ENCODE results near the gene ZBTB7C. TPM values are rescaled to one million over a fixed set of nuclear protein-coding genes. Genes with fewer than 3 reads are reported as not detected.

The ZBTB7C gene
- total RNA-seq, 1 experiment from 2014 or later: 0.33 TPM

GRCh38 chr18:48456838-48457237 is 47.7 kb upstream of the ZBTB7C start:
- Histone ChIP-seq H4K91ac (ENCODE audit: insufficient read length, low read depth, low read length) (no peak overlapping the region), H2BK15ac (ENCODE audit: low read depth, low read length) (no peak overlapping the region), H3K27me3 (ENCODE audit: insufficient read depth, low read length) (no peaks in the 10 kb centered on the region), H2BK120ac (ENCODE audit: low read depth, low read length, poor library complexity, severe bottlenecking) (no peak overlapping the region), H3K27ac (ENCODE audit: insufficient read length, low read depth, low read length) (no peak overlapping the region), H3K79me2 (ENCODE audit: insufficient read depth, low read length) (peaks cover 2% of the 10 kb centered on the region; the same call in 1 of the 2 replicates), H3K14ac (ENCODE audit: insufficient read depth, low read length) (no peak overlapping the region), H2BK12ac (ENCODE audit: insufficient read length, low read depth, low read length) (no peak overlapping the region), H3K4me2 (ENCODE audit: insufficient read depth, insufficient read length, low read length) (no peak overlapping the region), H2AFZ (ENCODE audit: low read length) (no peak overlapping the region), H3T11ph (ENCODE audit: low read length) (no peak overlapping the region), H3K23ac (ENCODE audit: insufficient read length, low read depth, low read length) (no peak overlapping the region), H3K23me2 (ENCODE audit: insufficient read length, low read depth, low read length, poor library complexity, severe bottlenecking) (no peaks in the 10 kb centered on the region), H3K9me3 (ENCODE audit: control insufficient read depth, low read depth, low read length) (no peaks in the 10 kb centered on the region), H3K18ac (ENCODE audit: insufficient read length, low read depth, low read length) (no peak overlapping the region), H4K20me1 (ENCODE audit: control insufficient read depth, insufficient read depth, insufficient read length) (no peaks in the 10 kb centered on the region), H3K56ac (ENCODE audit: insufficient read length, low read depth, low read length) (no peak overlapping the region), H3K4me1 (ENCODE audit: insufficient read depth, low read length) (no peaks in the 10 kb centered on the region), H4K5ac (ENCODE audit: insufficient read length, low read depth, low read length) (no peak overlapping the region), H2BK20ac (ENCODE audit: low read depth, low read length, poor library complexity, severe bottlenecking) (no peak overlapping the region), H2BK5ac (ENCODE audit: insufficient read length, low read length) (no peak overlapping the region), H3K4ac (ENCODE audit: low read depth, low read length) (no peak overlapping the region), H3K9ac (ENCODE audit: extremely low read depth, insufficient read length, low read length) (no peak overlapping the region), H3K79me1 (ENCODE audit: insufficient read depth, low read depth, low read length, poor library complexity, severe bottlenecking) (no peaks in the 10 kb centered on the region), H2AK5ac (ENCODE audit: insufficient read length, low read length) (no peak overlapping the region), H4K8ac (replicated peaks; ENCODE audit: insufficient read length, low read depth, low read length) (no peak overlapping the region)
- Mint-ChIP-seq H3K4me3 (no peak overlapping the region; a peak in 1 of 5 replicates), H3K4me1 (peaks cover 5% of the 10 kb centered on the region in 2 experiments), H3K27me3 (ENCODE audit: low read depth) (peaks cover 11% of the 10 kb centered on the region), H3K36me3 (ENCODE audit: insufficient read depth in 1 of 3, low read depth in 3 of 3) (no peaks in the 10 kb centered on the region), H3K9me3 (no peaks in the 10 kb centered on the region), H3K27ac (peak overlapping the region in 1 of 3 experiments; percentile 70; a peak in 1 of 7 replicates)
- WGBS (ENCODE audit: extremely low coverage, insufficient read length, low lambda C conversion rate): no CpG with 5 or more reads among the region's 9 CpGs
- DNase-seq: no peak
- TF ChIP-seq, protein P1, sequence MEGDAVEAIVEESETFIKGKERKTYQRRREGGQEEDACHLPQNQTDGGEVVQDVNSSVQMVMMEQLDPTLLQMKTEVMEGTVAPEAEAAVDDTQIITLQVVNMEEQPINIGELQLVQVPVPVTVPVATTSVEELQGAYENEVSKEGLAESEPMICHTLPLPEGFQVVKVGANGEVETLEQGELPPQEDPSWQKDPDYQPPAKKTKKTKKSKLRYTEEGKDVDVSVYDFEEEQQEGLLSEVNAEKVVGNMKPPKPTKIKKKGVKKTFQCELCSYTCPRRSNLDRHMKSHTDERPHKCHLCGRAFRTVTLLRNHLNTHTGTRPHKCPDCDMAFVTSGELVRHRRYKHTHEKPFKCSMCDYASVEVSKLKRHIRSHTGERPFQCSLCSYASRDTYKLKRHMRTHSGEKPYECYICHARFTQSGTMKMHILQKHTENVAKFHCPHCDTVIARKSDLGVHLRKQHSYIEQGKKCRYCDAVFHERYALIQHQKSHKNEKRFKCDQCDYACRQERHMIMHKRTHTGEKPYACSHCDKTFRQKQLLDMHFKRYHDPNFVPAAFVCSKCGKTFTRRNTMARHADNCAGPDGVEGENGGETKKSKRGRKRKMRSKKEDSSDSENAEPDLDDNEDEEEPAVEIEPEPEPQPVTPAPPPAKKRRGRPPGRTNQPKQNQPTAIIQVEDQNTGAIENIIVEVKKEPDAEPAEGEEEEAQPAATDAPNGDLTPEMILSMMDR (conservative IDR thresholded peaks at IDR 0.05): no peak

Measured in H9 (cell line).